BLaER1 treated with 17β-estradiol and CSF1 and Interleukin-3, amounts not matched to agents 10 nM and 100 nM (cell line): ENCODE data around the gene PPP1R37.
A peak's percentile ranks its signal among the peaks of the same experiment; 100 is the strongest.

Experiments used
- H3K27ac ChIP-seq, 11 experiments: shearing (Covaris generic); formaldehyde crosslinking; 2 replicates each; pipeline ENCODE4 v1.8.1; 2022
- H3K27me3 ChIP-seq, 11 experiments: shearing (Covaris generic); formaldehyde crosslinking; 2 replicates each; pipeline ENCODE4 v1.8.1; 2022
- H3K36me3 ChIP-seq, 11 experiments: shearing (Covaris generic); formaldehyde crosslinking; 2 replicates each; pipeline ENCODE4 v1.8.1; 2022
- H3K4me1 ChIP-seq, 10 experiments: shearing (Covaris generic); formaldehyde crosslinking; 2 replicates each; pipeline ENCODE4 v1.8.1; 2022
- H3K4me2 ChIP-seq, 11 experiments: shearing (Covaris generic); formaldehyde crosslinking; 2 replicates each; pipeline ENCODE4 v1.8.1; 2022
- H3K4me3 ChIP-seq, 10 experiments: shearing (Covaris generic); formaldehyde crosslinking; 2 replicates each; pipeline ENCODE4 v1.8.1; 2022
- H3K9ac ChIP-seq, 11 experiments: shearing (Covaris generic); formaldehyde crosslinking; 2 replicates each; pipeline ENCODE4 v1.8.1; 2022
- H3K9me3 ChIP-seq, 11 experiments: shearing (Covaris generic); formaldehyde crosslinking; replicated peaks in 1 of 11; 2 replicates each; pipeline ENCODE4 v1.8.1; 2022
- H4K20me1 ChIP-seq, 11 experiments: shearing (Covaris generic); formaldehyde crosslinking; 2 replicates each; pipeline ENCODE4 v1.8.1; 2022
- Cebpa-rat ChIP-seq, 11 experiments: shearing (Covaris generic); IDR thresholded peaks; 2 replicates each; pipeline ENCODE4 v1.8.1; 2022

Gene PPP1R37

DNA sequence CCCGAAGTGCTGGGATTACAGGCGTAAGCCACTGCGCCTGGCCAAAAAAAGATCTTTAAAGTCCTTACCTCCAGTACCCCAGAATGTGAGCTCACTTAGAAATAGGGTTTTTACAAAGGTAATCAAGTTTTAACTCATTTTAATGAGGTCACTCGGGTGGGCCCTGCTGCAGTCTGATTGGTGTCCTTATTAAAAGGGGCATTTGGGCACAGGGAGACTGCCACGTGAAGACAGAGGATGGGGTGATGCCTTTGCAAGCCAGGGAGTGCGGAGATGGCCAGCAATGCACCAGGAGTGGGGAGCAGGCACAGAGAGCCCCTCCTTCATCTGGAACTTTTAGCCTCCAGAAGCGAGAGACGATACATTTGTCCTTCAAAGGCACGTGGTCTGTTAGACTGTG lies 56.1 kb downstream of the PPP1R37 start:
- no peak overlapping the region for H3K4me3 ChIP-seq
- H3K9me3 ChIP-seq = peaks cover 0 to 10% (median 3%) of the 10 kb centered on the region in 11 experiments; a peak in 4 of 22 replicates
- peaks cover 40 to 89% (median 64%) of the 10 kb centered on the region in 11 experiments; a peak in 21 of 22 replicates for H4K20me1 ChIP-seq
- peaks cover 32 to 70% (median 44%) of the 10 kb centered on the region in 11 experiments for H3K36me3 ChIP-seq
- H3K4me1 ChIP-seq = peaks cover 25 to 44% (median 40%) of the 10 kb centered on the region in 10 experiments
- H3K27me3 ChIP-seq = peaks cover 34 to 41% (median 39%) of the 10 kb centered on the region in 11 experiments
- peak overlapping the region in 1 of 11 experiments; percentile 52; a peak in 2 of 22 replicates for H3K9ac ChIP-seq
- H3K27ac ChIP-seq = no peak overlapping the region
- no peak for TF ChIP-seq Cebpa-rat (IDR thresholded peaks at IDR 0.05)
- H3K4me2 ChIP-seq = peak overlapping the region in 8 of 11 experiments; percentile 36 to 63 (median 48); a peak in 15 of 22 replicates

DNA sequence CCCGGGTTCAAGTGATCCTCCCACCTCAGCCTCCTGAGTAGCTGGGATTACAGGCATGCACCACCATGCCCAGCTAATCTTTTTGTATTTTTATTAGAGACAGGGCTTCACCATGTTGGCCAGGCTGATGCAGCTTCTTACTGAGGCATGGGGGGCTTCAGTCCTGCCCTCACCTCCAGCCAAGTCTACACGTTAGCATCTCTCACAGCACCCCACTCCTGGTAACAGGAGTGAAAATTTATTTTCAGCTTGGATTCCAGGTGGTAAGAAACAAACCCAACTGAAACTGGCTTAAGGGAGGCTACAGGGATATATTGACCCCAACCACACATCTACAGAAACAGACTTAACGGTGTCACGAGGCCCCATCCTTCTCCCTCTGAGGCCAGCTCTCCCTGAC lies 57.2 kb downstream of the PPP1R37 start:
- H3K27ac ChIP-seq = no peak overlapping the region

DNA sequence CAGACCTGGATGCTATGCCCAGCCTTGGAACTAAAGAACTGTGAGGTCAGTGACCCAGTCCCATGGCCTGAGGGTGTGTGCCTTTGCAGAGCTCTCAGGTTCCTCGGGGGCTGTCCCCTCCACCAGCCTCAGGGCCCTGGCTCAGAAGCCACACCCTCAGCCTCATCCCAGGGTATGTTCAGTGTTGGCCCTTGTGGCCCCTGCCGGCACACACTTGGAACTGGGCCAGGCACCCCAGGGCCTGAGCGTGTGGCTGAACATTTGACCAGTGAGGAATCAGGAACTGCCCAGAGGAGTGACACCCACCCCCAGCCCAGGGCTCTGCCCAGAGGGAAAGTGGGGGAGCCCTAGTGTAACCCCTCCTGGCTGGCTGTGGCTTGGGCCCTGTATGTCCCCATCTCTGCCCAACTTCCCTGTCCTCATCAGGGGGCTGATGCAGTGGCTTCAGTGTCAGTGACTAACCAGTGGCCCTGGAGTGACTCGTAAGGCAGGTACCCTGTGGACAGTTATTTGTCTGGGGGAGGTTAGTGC lies 57.8 kb downstream of the PPP1R37 start:
- no peak overlapping the region for H3K4me2 ChIP-seq
- H3K27ac ChIP-seq = no peak overlapping the region
- H3K9me3 ChIP-seq = peaks cover 0 to 10% (median 3%) of the 10 kb centered on the region in 11 experiments; a peak in 4 of 22 replicates
- H3K4me3 ChIP-seq = no peak overlapping the region
- H3K27me3 ChIP-seq = peaks cover 39 to 54% (median 46%) of the 10 kb centered on the region in 11 experiments
- peaks cover 31 to 49% (median 41%) of the 10 kb centered on the region in 10 experiments for H3K4me1 ChIP-seq
- H3K9ac ChIP-seq = no peak overlapping the region
- H3K36me3 ChIP-seq = peaks cover 16 to 55% (median 29%) of the 10 kb centered on the region in 11 experiments; a peak in 21 of 22 replicates
- TF ChIP-seq Cebpa-rat (IDR thresholded peaks at IDR 0.05) = no peak
- H4K20me1 ChIP-seq = peaks cover 40 to 93% (median 61%) of the 10 kb centered on the region in 11 experiments; a peak in 21 of 22 replicates

More for the DNA sequence above, 57.2 kb downstream of the PPP1R37 start:
- H3K4me2 ChIP-seq = no peak overlapping the region
- H3K36me3 ChIP-seq = peaks cover 21 to 59% (median 33%) of the 10 kb centered on the region in 11 experiments
- TF ChIP-seq Cebpa-rat (IDR thresholded peaks at IDR 0.05) = no peak
- peaks cover 40 to 89% (median 61%) of the 10 kb centered on the region in 11 experiments; a peak in 21 of 22 replicates for H4K20me1 ChIP-seq
- peaks cover 31 to 49% (median 41%) of the 10 kb centered on the region in 10 experiments for H3K4me1 ChIP-seq
- H3K27me3 ChIP-seq = peaks cover 39 to 51% (median 46%) of the 10 kb centered on the region in 11 experiments
- no peak overlapping the region for H3K4me3 ChIP-seq
- no peak overlapping the region for H3K9ac ChIP-seq
- peaks cover 0 to 10% (median 3%) of the 10 kb centered on the region in 11 experiments; a peak in 4 of 22 replicates for H3K9me3 ChIP-seq

DNA sequence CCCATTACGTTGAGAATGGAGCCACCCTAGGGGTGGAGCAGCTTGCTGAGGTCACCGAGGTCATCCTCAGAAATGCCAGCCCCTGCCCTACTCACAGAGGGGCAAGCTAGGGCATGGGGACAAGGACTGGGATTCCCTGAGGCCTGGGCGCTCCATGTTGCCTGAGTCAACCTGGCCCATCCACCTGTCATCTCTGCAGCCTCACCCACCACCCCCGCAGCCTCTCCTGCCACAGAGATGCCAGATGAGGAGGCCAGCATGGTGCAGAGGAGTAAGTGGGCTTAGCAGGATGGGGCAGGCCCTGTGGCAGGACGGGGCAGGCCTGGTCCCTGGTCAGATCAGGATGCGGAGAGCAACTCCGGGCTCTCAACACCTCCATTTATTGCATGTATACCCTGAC lies 58.3 kb downstream of the PPP1R37 start:
- Histone ChIP-seq H3K9me3 (peaks cover 0 to 10% (median 3%) of the 10 kb centered on the region in 11 experiments; a peak in 4 of 22 replicates), H3K9ac (no peak overlapping the region), H3K27me3 (peaks cover 39 to 54% (median 46%) of the 10 kb centered on the region in 11 experiments), H3K4me1 (peaks cover 30 to 49% (median 41%) of the 10 kb centered on the region in 10 experiments), H3K36me3 (peaks cover 11 to 50% (median 24%) of the 10 kb centered on the region in 11 experiments; a peak in 21 of 22 replicates), H3K27ac (no peak overlapping the region), H3K4me3 (no peak overlapping the region), H3K4me2 (no peak overlapping the region), H4K20me1 (peaks cover 40 to 93% (median 61%) of the 10 kb centered on the region in 11 experiments; a peak in 21 of 22 replicates)
- no peak for TF ChIP-seq Cebpa-rat (IDR thresholded peaks at IDR 0.05)

DNA sequence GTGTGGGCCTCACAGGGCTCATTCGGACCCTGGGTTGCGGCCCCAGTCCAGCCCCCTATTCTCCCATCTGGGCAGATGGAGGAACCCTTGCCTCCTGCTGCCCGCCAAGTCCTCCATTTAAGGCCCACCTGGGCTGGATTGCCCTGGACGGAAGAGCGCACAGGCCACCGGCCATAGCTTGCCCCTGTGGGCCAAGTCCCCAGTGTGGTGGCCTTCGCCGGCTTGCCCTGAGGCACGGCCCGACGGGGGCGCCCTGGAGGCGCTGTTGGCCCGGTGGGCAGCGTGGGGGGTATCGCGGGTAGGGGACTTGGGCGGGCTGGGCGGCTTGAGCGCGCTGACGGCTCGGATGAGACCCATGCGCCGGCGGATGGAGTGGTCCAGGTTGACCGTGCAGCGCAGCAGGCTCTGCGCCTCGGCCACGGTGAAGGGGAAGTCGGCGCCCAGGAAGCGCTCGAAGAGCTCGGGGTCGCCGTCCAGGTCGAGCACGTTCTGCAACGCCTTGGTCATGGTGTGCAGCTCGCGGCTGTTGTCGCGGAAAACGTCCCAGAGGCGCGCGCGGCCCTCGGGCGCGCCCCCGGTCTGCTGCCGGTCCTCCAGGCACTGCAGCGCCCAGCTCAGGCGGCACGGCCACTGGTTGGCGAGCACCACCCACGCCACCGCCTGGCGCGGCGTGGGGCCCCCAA lies 59.0 kb downstream of the PPP1R37 start:
- peaks cover 5 to 44% (median 18%) of the 10 kb centered on the region in 11 experiments; a peak in 18 of 22 replicates for H3K36me3 ChIP-seq
- peak overlapping the region in 4 of 10 experiments; percentile 14 to 31 (median 27); a peak in 2 of 20 replicates for H3K4me3 ChIP-seq
- H3K27ac ChIP-seq = no peak overlapping the region
- peaks cover 39 to 54% (median 46%) of the 10 kb centered on the region in 11 experiments for H3K27me3 ChIP-seq
- H3K4me2 ChIP-seq = peak overlapping the region; percentile 42 to 73 (median 68); a peak in 21 of 22 replicates
- H3K9ac ChIP-seq = no peak overlapping the region
- TF ChIP-seq Cebpa-rat (IDR thresholded peaks at IDR 0.05) = no peak
- H3K9me3 ChIP-seq = peaks cover 0 to 10% (median 3%) of the 10 kb centered on the region in 11 experiments; a peak in 4 of 22 replicates
- H4K20me1 ChIP-seq = peaks cover 35 to 93% (median 58%) of the 10 kb centered on the region in 11 experiments; a peak in 20 of 22 replicates
- peaks cover 29 to 49% (median 41%) of the 10 kb centered on the region in 10 experiments for H3K4me1 ChIP-seq

DNA sequence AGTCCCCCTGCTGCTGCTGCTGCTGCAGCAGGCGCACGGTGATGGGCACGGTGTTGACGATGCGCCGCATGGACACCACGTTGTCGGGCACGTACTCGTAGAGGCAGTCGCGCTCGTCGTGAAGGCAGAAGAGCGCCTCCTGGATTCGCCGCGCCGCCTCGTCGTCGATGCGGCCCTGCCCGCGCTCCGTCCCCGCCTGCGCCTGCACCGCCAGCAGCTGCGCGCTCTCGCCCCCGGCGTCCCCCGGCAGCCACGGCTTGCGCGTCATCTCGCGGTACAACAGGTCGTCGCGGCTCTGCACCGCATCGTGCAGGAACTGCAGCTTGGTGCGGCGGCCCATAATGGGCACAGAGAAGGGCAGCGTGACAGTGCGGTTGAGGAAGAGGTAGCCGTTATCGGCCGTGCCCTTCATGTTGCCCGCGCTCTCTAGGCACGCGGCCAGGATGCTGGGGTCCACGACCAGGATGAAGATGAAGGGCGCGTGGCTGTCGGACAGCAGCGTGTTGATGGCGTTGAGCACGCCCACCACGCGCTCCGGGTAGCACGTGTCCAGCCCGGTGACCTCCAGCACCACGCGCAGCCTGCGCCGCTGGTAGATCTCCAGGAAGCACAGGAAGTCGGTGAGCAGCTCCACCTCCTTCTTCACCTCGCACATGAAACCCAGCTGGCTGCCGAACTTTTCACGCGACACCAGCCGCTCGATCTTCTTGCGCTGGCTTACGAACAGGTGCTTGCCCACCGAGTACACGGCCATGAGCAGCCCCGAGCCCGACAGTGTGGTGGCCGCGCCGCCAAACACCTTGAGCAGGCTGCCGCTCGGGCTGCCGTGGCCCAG lies 59.7 kb downstream of the PPP1R37 start:
- no peak overlapping the region for H3K9ac ChIP-seq
- peaks cover 39 to 54% (median 46%) of the 10 kb centered on the region in 11 experiments for H3K27me3 ChIP-seq
- peak overlapping the region in 8 of 10 experiments; percentile 17 to 37 (median 27); a peak in 10 of 20 replicates for H3K4me3 ChIP-seq
- no peak overlapping the region for H3K27ac ChIP-seq
- peak overlapping the region; percentile 42 to 73 (median 68) for H3K4me2 ChIP-seq
- H4K20me1 ChIP-seq = peaks cover 35 to 86% (median 57%) of the 10 kb centered on the region in 11 experiments; a peak in 20 of 22 replicates
- no peak for TF ChIP-seq Cebpa-rat (IDR thresholded peaks at IDR 0.05)
- peaks cover 0 to 10% (median 3%) of the 10 kb centered on the region in 11 experiments; a peak in 4 of 22 replicates for H3K9me3 ChIP-seq
- peaks cover 29 to 49% (median 41%) of the 10 kb centered on the region in 10 experiments for H3K4me1 ChIP-seq
- peaks cover 0 to 36% (median 11%) of the 10 kb centered on the region in 11 experiments; a peak in 12 of 22 replicates for H3K36me3 ChIP-seq

DNA sequence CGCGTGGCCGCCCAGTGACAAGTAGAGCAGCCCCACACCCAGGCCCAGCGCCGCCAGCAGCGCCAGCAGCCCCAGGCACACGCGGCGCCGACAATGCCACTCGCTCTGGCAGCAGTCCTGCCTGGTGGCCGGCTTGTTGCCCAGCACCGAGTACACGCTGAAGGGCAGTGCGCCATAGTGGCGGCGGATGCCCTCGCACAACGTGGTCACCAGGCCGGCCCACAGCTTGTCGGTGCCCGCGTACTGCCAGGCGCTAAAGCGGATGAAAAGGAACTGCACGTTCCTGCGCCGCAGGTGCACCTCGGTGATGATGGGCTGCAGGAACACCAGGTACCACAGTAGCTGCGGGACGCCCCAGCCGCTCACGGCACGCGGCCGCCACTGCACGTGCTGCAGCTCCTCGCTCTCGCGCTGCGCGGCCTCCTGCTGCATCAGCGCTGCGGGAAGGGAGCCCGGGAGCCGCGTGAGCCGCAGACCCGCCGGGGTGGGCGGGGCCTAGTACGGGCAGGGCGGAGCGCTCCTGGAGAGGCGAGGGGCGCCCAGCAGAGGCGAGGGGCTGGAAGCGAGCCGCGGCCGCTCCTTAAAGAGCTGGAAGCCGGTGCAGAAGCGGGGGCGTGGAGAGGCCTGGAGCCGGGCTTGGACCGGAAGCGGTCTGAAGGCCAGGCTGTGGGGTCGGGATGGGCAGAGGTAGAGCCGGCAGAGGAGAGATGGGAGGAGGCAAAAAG lies 60.5 kb downstream of the PPP1R37 start:
- H3K9ac ChIP-seq = 0 out of 22 replicates have a peak overlapping the region, but pooled peaks of 1 of the 11 experiments have one; percentile 5
- no peak for TF ChIP-seq Cebpa-rat (IDR thresholded peaks at IDR 0.05)
- no peak overlapping the region for H3K27ac ChIP-seq
- peaks cover 0 to 28% (median 7%) of the 10 kb centered on the region in 11 experiments; a peak in 10 of 22 replicates for H3K36me3 ChIP-seq
- H3K4me2 ChIP-seq = peak overlapping the region; percentile 42 to 73 (median 68)
- peaks cover 30 to 49% (median 40%) of the 10 kb centered on the region in 10 experiments for H3K4me1 ChIP-seq
- H3K27me3 ChIP-seq = peaks cover 39 to 54% (median 46%) of the 10 kb centered on the region in 11 experiments
- H3K4me3 ChIP-seq = peak overlapping the region in 8 of 10 experiments; percentile 17 to 37 (median 24); a peak in 11 of 20 replicates
- H3K9me3 ChIP-seq = peaks cover 0 to 10% (median 3%) of the 10 kb centered on the region in 11 experiments; a peak in 4 of 22 replicates
- peaks cover 31 to 83% (median 50%) of the 10 kb centered on the region in 11 experiments; a peak in 20 of 22 replicates for H4K20me1 ChIP-seq
